T-helper 2 cell (primary cell): ENCODE data around the gene SLC66A1.
A peak's percentile ranks its signal among the peaks of the same experiment; 100 is the strongest.

Experiments used
- DNase-seq, 5 experiments: peaks; one replicate each; pipeline versions ENCODE4 v3.0.0 to v3.0.0-alpha.2; 2012 to 2022

SLC66A1 gene

GRCh38 chr1:19363536-19364152 is 51.5 kb downstream of the SLC66A1 start:
- no peak for DNase-seq

GRCh38 chr1:19365721-19366120 is 53.6 kb downstream of the SLC66A1 start:
- DNase-seq = no peak

GRCh38 chr1:19366599-19367536 is 54.7 kb downstream of the SLC66A1 start:
- DNase-seq = no peak

GRCh38 chr1:19367584-19368041 is 55.5 kb downstream of the SLC66A1 start:
- DNase-seq = no peak

- DNase-seq = no peak
Measured at GRCh38 chr1:19368050-19368449, 55.9 kb downstream of the SLC66A1 start.

GRCh38 chr1:19368964-19369363 is 56.8 kb downstream of the SLC66A1 start:
- DNase-seq = no peak

GRCh38 chr1:19369396-19370090 is 57.4 kb downstream of the SLC66A1 start:
- DNase-seq = no peak

GRCh38 chr1:19370453-19371170 is 58.5 kb downstream of the SLC66A1 start:
- DNase-seq = no peak

- no peak for DNase-seq
Measured at GRCh38 chr1:19371226-19372135, 59.4 kb downstream of the SLC66A1 start.

- DNase-seq = no peak
Measured at GRCh38 chr1:19372136-19372514, 60.0 kb downstream of the SLC66A1 start.

GRCh38 chr1:19372602-19373001 is 60.5 kb downstream of the SLC66A1 start:
- no peak for DNase-seq

- no peak for DNase-seq
Measured at GRCh38 chr1:19373211-19374082, 61.3 kb downstream of the SLC66A1 start.

GRCh38 chr1:19374083-19374801 is 62.1 kb downstream of the SLC66A1 start:
- no peak for DNase-seq

- no peak for DNase-seq
Measured at GRCh38 chr1:19374926-19375325, 62.8 kb downstream of the SLC66A1 start.

- DNase-seq = no peak
Measured at GRCh38 chr1:19375631-19376400, 63.7 kb downstream of the SLC66A1 start.

- no peak for DNase-seq
Measured at GRCh38 chr1:19376428-19377372, 64.6 kb downstream of the SLC66A1 start.

GRCh38 chr1:19377812-19378718 is 65.9 kb downstream of the SLC66A1 start:
- DNase-seq = peak in 1 of 5 experiments; percentile 49
